B cell (primary cell): Measurements from ENCODE around the gene MED27. TPM values are rescaled to one million over a fixed set of nuclear protein-coding genes. Genes with fewer than 3 reads are reported as not detected.

ENCODE experiments used
- ATAC-seq: fragments of 200-7000 bp; cut with Tn5 transposase; one replicate; pipeline ENCODE4 v1.10.0; 2021; ENCODE audit warnings: low read depth, mild to moderate bottlenecking, moderate number of reproducible peaks, moderate library complexity
- CTCF ChIA-PET: fragments of 350-600 bp; sonication (Branson Sonifier 250); formaldehyde crosslinking; loops from one replicate; lab custom pipeline; 2021; ENCODE audit warnings: antibody characterized with exemption, inconsistent platforms; lab: Charles Lee
- POLR2A ChIA-PET: fragments of 350-600 bp; sonication (Branson Sonifier 250); formaldehyde crosslinking; loops from one replicate; lab custom pipeline; 2021; ENCODE audit warnings: antibody characterized with exemption; lab: Charles Lee
- DNase-seq: peaks from one replicate; pipeline ENCODE4 v3.0.0; 2013
- H2AFZ ChIP-seq: 2 replicates; pipeline ENCODE4 v1.6.1; 2012; ENCODE audit warnings: mild to moderate bottlenecking, low read depth, low read length; ENCODE audit not compliant: insufficient read depth, poor library complexity, severe bottlenecking
- H3K27ac ChIP-seq, 2 donors: 1 replicate in 1 of 2; 2 replicates in 1 of 2; pipeline ENCODE4 v1.5.1; 2012 to 2013; ENCODE audit warnings: low read length in 2 of 2, mild to moderate bottlenecking in 2 of 2, moderate library complexity in 1 of 2
- H3K27me3 ChIP-seq, 4 experiments: fragments of 200-600 bp in 1 of 4; sonication (generic) in 1 of 4; replicated peaks in 1 of 4; 1 replicate in 2 of 4; 2 replicates in 2 of 4; pipeline versions ENCODE4 v1.6.1 to v1.7.0; 2013 to 2016; ENCODE audit warnings: low read length in 3 of 4, mild to moderate bottlenecking in 2 of 4, mixed read lengths in 1 of 4, moderate library complexity in 1 of 4; ENCODE audit not compliant: insufficient read depth in 4 of 4, control insufficient read depth in 3 of 4; ENCODE audit errors: control extremely low read depth in 1 of 4
- H3K36me3 ChIP-seq, 2 experiments: replicated peaks in 1 of 2; 1 replicate in 1 of 2; 2 replicates in 1 of 2; pipeline versions ENCODE4 v1.6.1 to v1.7.1; 2013; ENCODE audit warnings: low read length in 1 of 2; ENCODE audit not compliant: insufficient read depth in 2 of 2, control insufficient read depth in 1 of 2; ENCODE audit errors: control extremely low read depth in 1 of 2, extremely low read depth in 1 of 2
- H3K4me1 ChIP-seq, 2 donors: fragments of 200-600 bp in 1 of 2; sonication (generic) in 1 of 2; 1 replicate in 1 of 2; 2 replicates in 1 of 2; pipeline versions ENCODE4 v1.5.1 to v1.6.1; 2013 to 2017; ENCODE audit warnings: low read length in 2 of 2; ENCODE audit not compliant: control insufficient read depth in 2 of 2, insufficient read depth in 2 of 2
- H3K4me2 ChIP-seq: replicated peaks from 2 replicates; pipeline ENCODE3; 2012; ENCODE audit warnings: mild to moderate bottlenecking, low read depth, low read length; ENCODE audit not compliant: poor library complexity, severe bottlenecking
- H3K4me3 ChIP-seq, 5 experiments: fragments of 200-600 bp in 1 of 5; sonication (generic) in 1 of 5; 1 replicate in 3 of 5; 2 replicates in 2 of 5; pipeline versions ENCODE4 v1.5.1 to v1.7.0; 2011 to 2016; ENCODE audit warnings: low read length in 4 of 5, mild to moderate bottlenecking in 4 of 5, low read depth in 2 of 5, control low read depth in 1 of 5, moderate library complexity in 1 of 5; ENCODE audit not compliant: insufficient read depth in 1 of 5; ENCODE audit errors: control extremely low read depth in 1 of 5, extremely low read depth in 1 of 5
- H3K79me2 ChIP-seq: fragments of 200-600 bp; sonication (generic); one replicate; pipeline ENCODE4 v1.6.0; 2016; ENCODE audit warnings: low read length; ENCODE audit not compliant: control insufficient read depth, insufficient read depth
- H3K9ac ChIP-seq: fragments of 200-600 bp; sonication (generic); 2 replicates; pipeline ENCODE4 v1.6.1; 2017; ENCODE audit warnings: mild to moderate bottlenecking, low read length, moderate library complexity
- H3K9me3 ChIP-seq, 3 donors: one replicate each; pipeline versions ENCODE4 v1.6.1 to v1.7.1; 2013; ENCODE audit warnings: low read length in 2 of 3; ENCODE audit not compliant: control insufficient read depth in 2 of 3, insufficient read depth in 1 of 3; ENCODE audit errors: control extremely low read depth in 1 of 3
- H4K20me1 ChIP-seq: 2 replicates; pipeline ENCODE4 v1.6.0; 2012; ENCODE audit warnings: mild to moderate bottlenecking, low read length; ENCODE audit not compliant: insufficient read depth, control insufficient read depth, poor library complexity, severe bottlenecking
- H3K27ac Mint-ChIP-seq: one replicate; pipeline ENCODE4 v1.8.0; 2021; ENCODE audit warnings: mixed read lengths
- H3K27me3 Mint-ChIP-seq: one replicate; pipeline ENCODE4 v1.8.0; 2021; ENCODE audit warnings: mixed read lengths
- H3K4me1 Mint-ChIP-seq: one replicate; pipeline ENCODE4 v1.8.0; 2021; ENCODE audit warnings: mixed read lengths
- H3K4me3 Mint-ChIP-seq: one replicate; pipeline ENCODE4 v1.8.0; 2021; ENCODE audit warnings: mixed read lengths
- H3K9me3 Mint-ChIP-seq: one replicate; pipeline ENCODE4 v1.8.0; 2022; ENCODE audit warnings: mixed read lengths; ENCODE audit not compliant: insufficient read depth
- EZH2 ChIP-seq: IDR thresholded peaks from 2 replicates; pipeline ENCODE4 v1.6.1; 2012; ENCODE audit warnings: borderline replicate concordance, low read depth, mild to moderate bottlenecking, moderate library complexity, low read length; ENCODE audit not compliant: insufficient read depth, poor library complexity, severe bottlenecking
- WGBS: methylation state at CpG from one replicate; pipeline ENCODE4 v1.1.5; 2013; ENCODE audit warnings: missing lambda C conversion rate; ENCODE audit not compliant: insufficient coverage; 5-methylcytosine and 5-hydroxymethylcytosine counted together
- intact Hi-C: fragments of 100-400 bp; cut with micrococcal nuclease; formaldehyde crosslinking; loops from one replicate; pipeline ENCODE4 v1.10.0; 2022
- polyA plus RNA-seq: library from polyadenylated mRNA; depleted of rRNA; stranded (reverse); fragments of >200 nt; gene quantifications from 2 replicates; pipeline ENCODE4 v1.2.3, GENCODE V29; 2012
- total RNA-seq, 2 donors: library from RNA; stranded (reverse); fragments of 120-200 nt in 1 of 2; gene quantifications; 1 replicate in 1 of 2; 2 replicates in 1 of 2; pipeline versions ENCODE4 v1.2.3 to v1.2.4, GENCODE V29; 2013 to 2022
- TF ChIP-seq, protein P1 (sequence below): fragments of 200-600 bp; IDR thresholded peaks from one replicate; pipeline ENCODE4 v1.8.0; 2022; ENCODE audit warnings: antibody characterized with exemption, mild to moderate bottlenecking

The MED27 gene
- total and polyA plus RNA-seq, 2 donors (not counting 1 experiment from before 2014, with no cell fraction given) = 17.4 to 17.7 TPM

DNA sequence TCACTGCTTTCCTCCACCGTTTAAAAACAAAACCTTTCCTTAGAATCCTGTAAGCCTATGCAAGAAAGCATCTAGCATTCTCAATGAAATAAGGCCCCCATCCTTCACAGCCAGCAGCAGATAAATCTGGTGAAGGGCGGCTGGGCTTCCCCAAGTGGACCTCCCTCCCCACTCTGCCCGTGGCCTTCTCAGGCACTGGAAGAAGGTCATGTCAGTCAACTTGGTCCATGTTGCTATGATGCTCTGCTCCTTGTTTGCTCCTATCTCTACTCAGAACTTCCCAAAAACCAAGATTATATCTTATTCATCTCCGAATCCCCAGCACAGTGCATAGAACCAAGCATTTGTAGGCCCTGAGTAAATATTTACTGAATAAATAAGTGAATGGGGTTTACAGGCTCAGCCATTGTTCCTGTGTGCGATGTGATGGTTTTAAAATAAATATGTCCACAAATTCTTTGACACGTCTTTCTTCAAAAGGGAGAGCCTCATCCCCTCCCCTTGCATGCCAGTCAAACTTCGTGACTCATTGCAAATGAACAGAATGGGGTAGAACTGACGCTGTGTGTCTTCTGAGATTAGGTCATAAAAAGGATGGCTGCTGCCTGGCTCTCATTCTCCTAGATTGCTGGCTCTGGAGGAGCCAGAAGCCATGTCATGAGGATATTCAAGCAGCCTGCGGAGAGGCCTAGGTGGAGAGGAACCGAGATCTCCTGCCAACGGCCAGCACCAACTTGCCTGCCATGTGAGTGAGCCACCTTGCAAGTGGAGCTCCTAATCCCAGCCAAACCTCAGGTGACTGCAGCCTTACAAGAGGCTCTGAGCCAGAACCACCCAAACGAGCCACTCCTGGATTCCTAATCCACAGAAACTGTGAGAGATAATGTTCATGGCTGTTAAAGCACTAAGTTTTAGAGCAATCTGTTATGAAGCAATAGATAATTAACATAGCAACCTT lies 70.5 kb downstream of the MED27 start:
- H3K9me3 ChIP-seq = no peaks in the 10 kb centered on the region
- ATAC-seq = no peak

More for the DNA sequence above, 70.5 kb downstream of the MED27 start:
- Mint-ChIP-seq H3K4me3 (no peak overlapping the region), H3K27me3 (no peaks in the 10 kb centered on the region), H3K4me1 (peaks cover 13% of the 10 kb centered on the region), H3K9me3 (no peaks in the 10 kb centered on the region), H3K27ac (no peak overlapping the region)
- Histone ChIP-seq H3K4me2 (no peak overlapping the region), H3K4me1 (peaks cover 4 to 6% of the 10 kb centered on the region in 2 donors), H2AFZ (no peak overlapping the region), H3K27me3 (no peaks in the 10 kb centered on the region), H3K27ac (no peak overlapping the region), H3K36me3 (peaks cover 10 to 23% of the 10 kb centered on the region in 2 experiments), H3K4me3 (no peak overlapping the region), H3K9ac (no peak overlapping the region), H4K20me1 (peaks cover 20% of the 10 kb centered on the region), H3K79me2 (peaks cover 17% of the 10 kb centered on the region)
- 100% methylated on average over 7 of the region's 12 CpGs for WGBS
- TF ChIP-seq EZH2 = no peak
- TF ChIP-seq, protein P1, sequence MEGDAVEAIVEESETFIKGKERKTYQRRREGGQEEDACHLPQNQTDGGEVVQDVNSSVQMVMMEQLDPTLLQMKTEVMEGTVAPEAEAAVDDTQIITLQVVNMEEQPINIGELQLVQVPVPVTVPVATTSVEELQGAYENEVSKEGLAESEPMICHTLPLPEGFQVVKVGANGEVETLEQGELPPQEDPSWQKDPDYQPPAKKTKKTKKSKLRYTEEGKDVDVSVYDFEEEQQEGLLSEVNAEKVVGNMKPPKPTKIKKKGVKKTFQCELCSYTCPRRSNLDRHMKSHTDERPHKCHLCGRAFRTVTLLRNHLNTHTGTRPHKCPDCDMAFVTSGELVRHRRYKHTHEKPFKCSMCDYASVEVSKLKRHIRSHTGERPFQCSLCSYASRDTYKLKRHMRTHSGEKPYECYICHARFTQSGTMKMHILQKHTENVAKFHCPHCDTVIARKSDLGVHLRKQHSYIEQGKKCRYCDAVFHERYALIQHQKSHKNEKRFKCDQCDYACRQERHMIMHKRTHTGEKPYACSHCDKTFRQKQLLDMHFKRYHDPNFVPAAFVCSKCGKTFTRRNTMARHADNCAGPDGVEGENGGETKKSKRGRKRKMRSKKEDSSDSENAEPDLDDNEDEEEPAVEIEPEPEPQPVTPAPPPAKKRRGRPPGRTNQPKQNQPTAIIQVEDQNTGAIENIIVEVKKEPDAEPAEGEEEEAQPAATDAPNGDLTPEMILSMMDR = no peak
- DNase-seq = no peak
- intact Hi-C loops = no loop called here
- ChIA-PET CTCF (no interaction called here), POLR2A (no interaction called here)
